A549 (cell line): ENCODE data around the gene FAM200C.

Source experiments
- CBX2 ChIP-seq: fragments of 200-600 bp; sonication (generic); IDR thresholded peaks from 2 replicates; pipeline ENCODE4 v1.6.1; 2016; ENCODE audit warnings: low read depth, mild to moderate bottlenecking, borderline replicate concordance
- CHD2 ChIP-seq: fragments of 150-350 bp; IDR thresholded peaks from 2 replicates; pipeline ENCODE4 v1.6.1; 2014; ENCODE audit warnings: low read length; ENCODE audit not compliant: partially characterized antibody
- HOXB13 ChIP-seq: fragments of 250-450 bp; sonication (Bioruptor Pico); IDR thresholded peaks from 2 replicates; pipeline ENCODE4 v1.5.0; 2020; ENCODE audit warnings: low read depth, mild to moderate bottlenecking, moderate library complexity
- JUNB ChIP-seq: fragments of >200 bp; sonication (Bioruptor Twin); formaldehyde crosslinking; IDR thresholded peaks from 2 replicates; pipeline ENCODE4 v1.6.1; 2016
- POLR2A ChIP-seq: IDR thresholded peaks from 2 replicates; pipeline ENCODE4 v1.6.1; 2012; ENCODE audit warnings: mild to moderate bottlenecking, low read length
- RAD21 ChIP-seq, 2 experiments: fragments of >200 bp in 1 of 2; sonication (Bioruptor Twin) in 1 of 2; formaldehyde crosslinking in 1 of 2; IDR thresholded peaks in 1 of 2; conservative IDR thresholded peaks in 1 of 2; 2 replicates in 1 of 2; 3 replicates in 1 of 2; pipeline ENCODE4 v1.6.1; 2012 to 2018; ENCODE audit warnings: inconsistent platforms in 1 of 2
- RCOR1 ChIP-seq: fragments of 150-350 bp; IDR thresholded peaks from 2 replicates; pipeline ENCODE4 v1.6.1; 2014; ENCODE audit warnings: antibody characterized with exemption, low read length, low read depth
- TF ChIP-seq, protein P1 (sequence below): fragments of >200 bp; sonication (Bioruptor Twin); formaldehyde crosslinking; IDR thresholded peaks from 3 replicates; pipeline ENCODE4 v1.5.1; 2016
- TF ChIP-seq, protein P2 (sequence below): fragments of 450-650 bp; IDR thresholded peaks from 2 replicates; pipeline ENCODE4 v1.6.1; 2014; ENCODE audit warnings: antibody characterized with exemption
- TF ChIP-seq, protein P3 (sequence below): fragments of 200-600 bp; sonication (generic); IDR thresholded peaks from 2 replicates; pipeline ENCODE4 v1.6.1; 2016; ENCODE audit warnings: antibody characterized with exemption, mild to moderate bottlenecking, moderate library complexity

DNA sequence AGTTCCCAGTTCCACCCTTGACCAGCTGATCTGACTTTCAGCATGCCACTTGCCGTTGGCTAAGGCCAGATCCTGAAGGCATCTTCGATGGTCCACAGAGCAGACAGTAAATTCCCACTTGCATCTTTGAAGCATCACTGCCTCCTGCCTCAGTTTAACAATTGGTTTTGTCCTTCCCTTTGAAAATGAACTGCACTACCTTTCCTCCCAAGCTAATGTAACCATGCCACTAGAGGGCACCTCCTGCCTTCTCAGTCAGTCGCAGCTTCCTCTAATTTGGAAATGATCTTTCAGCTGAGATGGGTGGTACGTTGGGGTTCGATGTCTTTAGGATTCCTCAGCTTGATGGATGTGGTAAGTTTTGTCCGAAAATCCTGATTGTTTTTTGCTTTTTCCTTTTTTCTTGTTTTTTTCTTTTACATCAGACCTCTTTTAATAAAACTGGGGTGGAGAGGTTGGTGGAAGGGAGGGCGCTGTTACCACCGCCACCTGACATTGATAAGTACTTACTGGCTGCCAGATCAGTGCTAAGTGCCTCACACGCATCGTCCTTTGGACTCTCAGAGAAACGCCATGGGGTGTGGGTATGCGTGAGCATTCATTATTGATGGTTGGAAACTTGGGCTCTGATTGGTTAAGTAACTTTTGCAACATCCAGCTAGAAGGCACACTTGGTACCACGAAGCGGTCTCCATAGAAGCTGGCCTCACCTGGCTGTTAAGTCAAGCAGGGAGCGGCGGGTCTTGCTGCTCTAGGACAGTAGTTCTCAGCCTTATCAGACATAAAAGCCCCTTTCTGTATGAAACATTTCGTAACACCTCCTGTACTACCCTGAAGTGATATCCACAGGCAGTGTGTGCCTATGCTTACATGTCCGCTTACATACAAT, 38.7 kb upstream of the FAM200C start:
- TF ChIP-seq, protein P1, sequence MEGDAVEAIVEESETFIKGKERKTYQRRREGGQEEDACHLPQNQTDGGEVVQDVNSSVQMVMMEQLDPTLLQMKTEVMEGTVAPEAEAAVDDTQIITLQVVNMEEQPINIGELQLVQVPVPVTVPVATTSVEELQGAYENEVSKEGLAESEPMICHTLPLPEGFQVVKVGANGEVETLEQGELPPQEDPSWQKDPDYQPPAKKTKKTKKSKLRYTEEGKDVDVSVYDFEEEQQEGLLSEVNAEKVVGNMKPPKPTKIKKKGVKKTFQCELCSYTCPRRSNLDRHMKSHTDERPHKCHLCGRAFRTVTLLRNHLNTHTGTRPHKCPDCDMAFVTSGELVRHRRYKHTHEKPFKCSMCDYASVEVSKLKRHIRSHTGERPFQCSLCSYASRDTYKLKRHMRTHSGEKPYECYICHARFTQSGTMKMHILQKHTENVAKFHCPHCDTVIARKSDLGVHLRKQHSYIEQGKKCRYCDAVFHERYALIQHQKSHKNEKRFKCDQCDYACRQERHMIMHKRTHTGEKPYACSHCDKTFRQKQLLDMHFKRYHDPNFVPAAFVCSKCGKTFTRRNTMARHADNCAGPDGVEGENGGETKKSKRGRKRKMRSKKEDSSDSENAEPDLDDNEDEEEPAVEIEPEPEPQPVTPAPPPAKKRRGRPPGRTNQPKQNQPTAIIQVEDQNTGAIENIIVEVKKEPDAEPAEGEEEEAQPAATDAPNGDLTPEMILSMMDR = peak; percentile 85
- no peak for TF ChIP-seq POLR2A
- TF ChIP-seq JUNB = no peak
- TF ChIP-seq, protein P2, sequence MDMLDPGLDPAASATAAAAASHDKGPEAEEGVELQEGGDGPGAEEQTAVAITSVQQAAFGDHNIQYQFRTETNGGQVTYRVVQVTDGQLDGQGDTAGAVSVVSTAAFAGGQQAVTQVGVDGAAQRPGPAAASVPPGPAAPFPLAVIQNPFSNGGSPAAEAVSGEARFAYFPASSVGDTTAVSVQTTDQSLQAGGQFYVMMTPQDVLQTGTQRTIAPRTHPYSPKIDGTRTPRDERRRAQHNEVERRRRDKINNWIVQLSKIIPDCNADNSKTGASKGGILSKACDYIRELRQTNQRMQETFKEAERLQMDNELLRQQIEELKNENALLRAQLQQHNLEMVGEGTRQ = no peak
- TF ChIP-seq HOXB13 (CRISPR knock-in tag) = no peak
- TF ChIP-seq RAD21 (conservative IDR thresholded peaks at IDR 0.05 in 1 of 2, IDR thresholded peaks at IDR 0.05 in 1 of 2) = peak; percentile 74 to 77
- TF ChIP-seq, protein P3, sequence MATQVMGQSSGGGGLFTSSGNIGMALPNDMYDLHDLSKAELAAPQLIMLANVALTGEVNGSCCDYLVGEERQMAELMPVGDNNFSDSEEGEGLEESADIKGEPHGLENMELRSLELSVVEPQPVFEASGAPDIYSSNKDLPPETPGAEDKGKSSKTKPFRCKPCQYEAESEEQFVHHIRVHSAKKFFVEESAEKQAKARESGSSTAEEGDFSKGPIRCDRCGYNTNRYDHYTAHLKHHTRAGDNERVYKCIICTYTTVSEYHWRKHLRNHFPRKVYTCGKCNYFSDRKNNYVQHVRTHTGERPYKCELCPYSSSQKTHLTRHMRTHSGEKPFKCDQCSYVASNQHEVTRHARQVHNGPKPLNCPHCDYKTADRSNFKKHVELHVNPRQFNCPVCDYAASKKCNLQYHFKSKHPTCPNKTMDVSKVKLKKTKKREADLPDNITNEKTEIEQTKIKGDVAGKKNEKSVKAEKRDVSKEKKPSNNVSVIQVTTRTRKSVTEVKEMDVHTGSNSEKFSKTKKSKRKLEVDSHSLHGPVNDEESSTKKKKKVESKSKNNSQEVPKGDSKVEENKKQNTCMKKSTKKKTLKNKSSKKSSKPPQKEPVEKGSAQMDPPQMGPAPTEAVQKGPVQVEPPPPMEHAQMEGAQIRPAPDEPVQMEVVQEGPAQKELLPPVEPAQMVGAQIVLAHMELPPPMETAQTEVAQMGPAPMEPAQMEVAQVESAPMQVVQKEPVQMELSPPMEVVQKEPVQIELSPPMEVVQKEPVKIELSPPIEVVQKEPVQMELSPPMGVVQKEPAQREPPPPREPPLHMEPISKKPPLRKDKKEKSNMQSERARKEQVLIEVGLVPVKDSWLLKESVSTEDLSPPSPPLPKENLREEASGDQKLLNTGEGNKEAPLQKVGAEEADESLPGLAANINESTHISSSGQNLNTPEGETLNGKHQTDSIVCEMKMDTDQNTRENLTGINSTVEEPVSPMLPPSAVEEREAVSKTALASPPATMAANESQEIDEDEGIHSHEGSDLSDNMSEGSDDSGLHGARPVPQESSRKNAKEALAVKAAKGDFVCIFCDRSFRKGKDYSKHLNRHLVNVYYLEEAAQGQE = no peak
- TF ChIP-seq CBX2 = no peak
- TF ChIP-seq CHD2 = no peak
- TF ChIP-seq RCOR1 = no peak
